Activated naive CD8-positive, alpha-beta T cell treated with anti-CD3 and anti-CD28 coated beads, Interleukin-2, amount 10 ng/mL, durations not matched to agents 7 days and 5 days (primary cell): ENCODE data around the gene MEIS1. TPM values are rescaled to one million over a fixed set of nuclear protein-coding genes. Genes with fewer than 3 reads are reported as not detected.

Experiments used
- ATAC-seq: fragments of 150-1000 bp; cut with Tn5 transposase; one replicate; pipeline ENCODE4 v1.10.0; 2021; ENCODE audit warnings: low read depth, moderate library complexity
- POLR2A ChIA-PET: fragments of 350-600 bp; sonication (Branson Sonifier 250); formaldehyde crosslinking; loops from one replicate; lab custom pipeline; 2021; ENCODE audit warnings: antibody characterized with exemption; lab: Charles Lee
- DNase-seq: peaks from one replicate; pipeline ENCODE4 v3.0.0; 2021
- H3K27ac Mint-ChIP-seq: one replicate; pipeline ENCODE4 v1.8.0; 2022; ENCODE audit warnings: mild to moderate bottlenecking, mixed read lengths
- H3K27me3 Mint-ChIP-seq: one replicate; pipeline ENCODE4 v1.8.0; 2022; ENCODE audit warnings: mild to moderate bottlenecking, moderate library complexity, mixed read lengths
- H3K36me3 Mint-ChIP-seq: one replicate; pipeline ENCODE4 v1.8.0; 2021; ENCODE audit warnings: mild to moderate bottlenecking, mixed read lengths
- H3K4me1 Mint-ChIP-seq: one replicate; pipeline ENCODE4 v1.8.0; 2021; ENCODE audit warnings: mixed read lengths
- H3K4me3 Mint-ChIP-seq: one replicate; pipeline ENCODE4 v1.8.0; 2022; ENCODE audit warnings: mild to moderate bottlenecking, moderate library complexity, mixed read lengths
- H3K9me3 Mint-ChIP-seq: one replicate; pipeline ENCODE4 v1.8.0; 2021; ENCODE audit warnings: mixed read lengths
- total RNA-seq, 2 experiments: library from RNA; stranded (reverse); gene quantifications; one replicate each; pipeline ENCODE4 v1.2.3, GENCODE V29; 2021

The MEIS1 gene
- total RNA-seq, 2 experiments from 2014 or later, result not detected

GRCh38 chr2:66426244-66427111, 8.4 kb upstream of the MEIS1 start:
- ATAC-seq (no peak), DNase-seq (no peak)
- Mint-ChIP-seq H3K27me3 (peaks cover 48% of the 10 kb centered on the region), H3K36me3 (no peaks in the 10 kb centered on the region), H3K27ac (no peak overlapping the region), H3K9me3 (no peaks in the 10 kb centered on the region), H3K4me3 (no peak overlapping the region), H3K4me1 (no peaks in the 10 kb centered on the region)
- POLR2A ChIA-PET, result interaction anchor here (0.5 kb wide), 1 partner anchor 10 kb away, joined by 5 read pairs; no protein-coding TSS in a partner anchor

- POLR2A ChIA-PET, result no interaction called here
- no peak for ATAC-seq
- Mint-ChIP-seq H3K4me1 (no peaks in the 10 kb centered on the region), H3K36me3 (no peaks in the 10 kb centered on the region), H3K27me3 (peaks cover 56% of the 10 kb centered on the region), H3K9me3 (no peaks in the 10 kb centered on the region), H3K27ac (no peak overlapping the region), H3K4me3 (no peak overlapping the region)
- no peak for DNase-seq
Measured at GRCh38 chr2:66427300-66427699, 7.6 kb upstream of the MEIS1 start.

- no peaks in the 10 kb centered on the region for H3K9me3 Mint-ChIP-seq
- ATAC-seq, result no peak
- peaks cover 3% of the 10 kb centered on the region for H3K4me1 Mint-ChIP-seq
- no peaks in the 10 kb centered on the region for H3K36me3 Mint-ChIP-seq
- H3K4me3 Mint-ChIP-seq, result no peak overlapping the region
- no peak overlapping the region for H3K27ac Mint-ChIP-seq
- H3K27me3 Mint-ChIP-seq, result peaks cover 70% of the 10 kb centered on the region
- no peak for DNase-seq
- POLR2A ChIA-PET, result no interaction called here
Measured at GRCh38 chr2:66428986-66429612, 5.8 kb upstream of the MEIS1 start.

- H3K4me1 Mint-ChIP-seq, result peaks cover 9% of the 10 kb centered on the region
- H3K27ac Mint-ChIP-seq, result no peak overlapping the region
- ATAC-seq, result no peak
- H3K4me3 Mint-ChIP-seq, result no peak overlapping the region
- peaks cover 74% of the 10 kb centered on the region for H3K27me3 Mint-ChIP-seq
- H3K9me3 Mint-ChIP-seq, result no peaks in the 10 kb centered on the region
- POLR2A ChIA-PET, result no interaction called here
- no peak for DNase-seq
- H3K36me3 Mint-ChIP-seq, result no peaks in the 10 kb centered on the region
Measured at GRCh38 chr2:66429693-66430504, 5.0 kb upstream of the MEIS1 start.

- Mint-ChIP-seq H3K4me3 (no peak overlapping the region), H3K4me1 (peaks cover 17% of the 10 kb centered on the region), H3K36me3 (no peaks in the 10 kb centered on the region), H3K27me3 (peaks cover 74% of the 10 kb centered on the region), H3K27ac (no peak overlapping the region), H3K9me3 (no peaks in the 10 kb centered on the region)
- POLR2A ChIA-PET, result no interaction called here
- no peak for ATAC-seq
- no peak for DNase-seq
Measured at GRCh38 chr2:66430505-66431273, 4.2 kb upstream of the MEIS1 start.

GRCh38 chr2:66431274-66431642, 3.7 kb upstream of the MEIS1 start:
- H3K4me3 Mint-ChIP-seq, result no peak overlapping the region
- H3K36me3 Mint-ChIP-seq, result no peaks in the 10 kb centered on the region
- POLR2A ChIA-PET, result no interaction called here
- H3K27me3 Mint-ChIP-seq, result peaks cover 74% of the 10 kb centered on the region
- peaks cover 17% of the 10 kb centered on the region for H3K4me1 Mint-ChIP-seq
- no peak for DNase-seq
- H3K27ac Mint-ChIP-seq, result no peak overlapping the region
- H3K9me3 Mint-ChIP-seq, result no peaks in the 10 kb centered on the region
- ATAC-seq, result no peak

- Mint-ChIP-seq H3K36me3 (no peaks in the 10 kb centered on the region), H3K27me3 (peaks cover 79% of the 10 kb centered on the region), H3K4me1 (peaks cover 17% of the 10 kb centered on the region), H3K9me3 (no peaks in the 10 kb centered on the region), H3K4me3 (no peak overlapping the region), H3K27ac (no peak overlapping the region)
- no peak for DNase-seq
- POLR2A ChIA-PET, result no interaction called here
- ATAC-seq, result no peak
Measured at GRCh38 chr2:66431846-66432587, 2.9 kb upstream of the MEIS1 start.

GRCh38 chr2:66432801-66433694, 1.9 kb upstream of the MEIS1 start:
- ATAC-seq (no peak), DNase-seq (no peak)
- Mint-ChIP-seq H3K4me1 (peaks cover 17% of the 10 kb centered on the region), H3K36me3 (no peaks in the 10 kb centered on the region), H3K9me3 (no peaks in the 10 kb centered on the region), H3K27me3 (peaks cover 79% of the 10 kb centered on the region), H3K27ac (no peak overlapping the region), H3K4me3 (peak overlapping the region; percentile 63)
- POLR2A ChIA-PET, result no interaction called here

- Mint-ChIP-seq H3K36me3 (no peaks in the 10 kb centered on the region), H3K27ac (no peak overlapping the region), H3K4me1 (peaks cover 17% of the 10 kb centered on the region), H3K9me3 (no peaks in the 10 kb centered on the region), H3K27me3 (peaks cover 82% of the 10 kb centered on the region), H3K4me3 (peak overlapping the region; percentile 63)
- ATAC-seq (no peak), DNase-seq (no peak)
- POLR2A ChIA-PET, result no interaction called here
Measured at GRCh38 chr2:66433695-66433944, 1.3 kb upstream of the MEIS1 start.

GRCh38 chr2:66433945-66434678, 813 bp upstream of the MEIS1 start:
- Mint-ChIP-seq H3K4me1 (peaks cover 17% of the 10 kb centered on the region), H3K27ac (no peak overlapping the region), H3K36me3 (no peaks in the 10 kb centered on the region), H3K9me3 (no peaks in the 10 kb centered on the region), H3K27me3 (peaks cover 82% of the 10 kb centered on the region), H3K4me3 (peak overlapping the region; percentile 77)
- ATAC-seq (no peak), DNase-seq (peak; percentile 50)
- POLR2A ChIA-PET, result no interaction called here

- no peaks in the 10 kb centered on the region for H3K36me3 Mint-ChIP-seq
- H3K27me3 Mint-ChIP-seq, result peaks cover 95% of the 10 kb centered on the region
- no peaks in the 10 kb centered on the region for H3K9me3 Mint-ChIP-seq
- H3K4me1 Mint-ChIP-seq, result peaks cover 23% of the 10 kb centered on the region
- H3K27ac Mint-ChIP-seq, result no peak overlapping the region
- POLR2A ChIA-PET, result interaction anchor here (0.7 kb wide), 1 partner anchor 174 kb away, joined by 3 read pairs; no protein-coding TSS in a partner anchor
- ATAC-seq (no peak), DNase-seq (no peak)
- H3K4me3 Mint-ChIP-seq, result peak overlapping the region; percentile 77
Measured at GRCh38 chr2:66435549-66435875, 587 bp downstream of the MEIS1 start.
